ENCODE measurements around the gene OR13D1.

GRCh38 chr9:104675611-104676010 lies 18.7 kb upstream of the OR13D1 start:
- TF ChIP-seq CTCF (IDR thresholded peaks at IDR 0.05) (no peak), POLR2A (IDR thresholded peaks at IDR 0.05) (no peak)

Measured in Peyer's patch (tissue), 4 donors.